ENCODE results near the gene RHBDF1.

Gene RHBDF1

DNA sequence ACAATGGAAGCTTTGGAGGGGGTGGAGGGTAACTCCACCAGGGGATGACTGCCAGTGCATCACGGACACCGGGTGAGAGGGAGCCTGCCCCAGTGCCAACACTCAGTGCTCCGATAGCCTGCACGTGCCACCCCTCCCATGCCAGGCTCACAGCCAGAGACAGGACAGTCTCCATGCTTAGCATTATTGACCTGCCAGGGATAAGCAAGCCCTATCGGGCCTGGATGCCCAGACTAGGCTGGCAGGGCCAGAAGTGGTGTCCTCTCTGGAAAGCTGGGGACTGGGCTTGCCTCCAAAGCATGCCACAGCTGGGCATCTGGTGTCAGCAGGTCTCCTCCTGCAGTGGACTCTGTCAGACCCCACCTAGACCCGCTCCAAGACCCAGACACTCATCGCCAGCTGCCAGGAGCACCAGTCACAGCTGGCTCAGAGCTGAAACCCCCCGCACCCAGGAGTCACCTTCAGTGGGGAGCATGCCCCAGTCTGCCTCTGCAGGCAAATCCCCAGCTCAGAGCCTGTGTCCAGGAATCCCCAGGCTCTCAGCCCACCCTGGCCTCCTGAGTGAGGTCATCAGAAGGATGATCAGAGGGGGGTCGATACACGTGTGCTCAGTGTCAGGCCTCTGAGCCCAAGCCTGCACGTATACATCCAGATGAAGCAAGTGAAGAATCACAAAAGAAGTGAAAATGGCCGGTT is 1.8 kb upstream of the RHBDF1 start:
- no peak for DNase-seq

DNA sequence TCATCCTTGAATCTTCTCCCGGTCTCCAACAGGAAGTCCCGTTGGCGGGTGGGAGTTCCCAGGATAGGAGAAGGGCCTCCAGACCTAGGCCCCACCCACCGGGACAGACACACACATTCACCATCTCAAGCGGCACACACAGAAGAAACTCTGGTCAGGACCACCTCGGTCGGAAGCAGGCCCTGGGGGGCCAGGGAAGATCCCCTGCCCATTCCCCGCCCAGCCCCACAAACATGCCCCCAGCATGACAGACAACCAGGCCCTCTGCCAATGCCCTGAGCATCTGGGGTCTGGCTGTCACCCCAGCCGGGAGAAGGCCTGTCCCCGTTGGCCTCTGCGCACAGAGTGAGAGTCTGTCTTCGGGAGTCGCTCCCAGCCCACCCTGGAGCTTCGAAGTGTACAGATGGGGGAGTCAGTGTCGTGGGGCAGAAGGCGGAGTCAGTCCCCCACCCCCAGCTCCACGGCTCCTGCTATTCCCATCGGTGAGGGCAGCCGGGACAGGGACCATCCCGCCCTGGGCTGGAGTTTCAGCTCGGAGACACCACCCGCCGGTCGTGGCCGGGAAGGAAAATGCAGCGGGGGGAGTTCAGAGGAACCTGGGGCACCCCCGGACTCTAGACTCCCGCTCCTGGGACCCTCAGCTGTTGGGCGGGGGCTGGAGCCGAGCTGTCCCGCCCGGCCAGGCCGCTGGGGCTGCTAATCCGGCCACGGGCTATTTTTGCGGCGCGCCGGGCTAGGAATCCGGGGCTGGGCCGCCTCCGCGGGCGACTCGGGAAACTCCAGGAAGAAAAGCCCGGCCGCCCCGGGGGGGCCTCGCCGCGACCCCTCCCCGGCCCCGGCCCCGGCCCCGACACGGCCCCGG is 660 bp downstream of the RHBDF1 start:
- DNase-seq: no peak

DNA sequence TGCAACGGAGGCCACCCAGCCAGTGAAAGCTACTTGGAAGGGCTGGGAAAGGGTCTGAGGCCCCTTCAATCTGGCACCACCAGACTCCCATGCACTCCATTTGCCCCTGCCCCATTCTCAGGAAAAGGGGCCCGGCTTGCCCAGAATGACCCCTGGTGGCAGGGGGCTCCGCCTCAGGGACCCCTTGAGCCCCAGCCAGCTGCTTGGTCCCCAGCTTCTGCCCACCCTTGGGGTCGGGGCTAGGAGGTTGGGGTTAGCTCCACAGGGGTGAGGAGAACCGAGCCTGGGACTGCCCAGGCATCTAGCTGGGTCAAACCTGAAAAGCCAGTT is 1.3 kb downstream of the RHBDF1 start:
- DNase-seq: no peak

DNA sequence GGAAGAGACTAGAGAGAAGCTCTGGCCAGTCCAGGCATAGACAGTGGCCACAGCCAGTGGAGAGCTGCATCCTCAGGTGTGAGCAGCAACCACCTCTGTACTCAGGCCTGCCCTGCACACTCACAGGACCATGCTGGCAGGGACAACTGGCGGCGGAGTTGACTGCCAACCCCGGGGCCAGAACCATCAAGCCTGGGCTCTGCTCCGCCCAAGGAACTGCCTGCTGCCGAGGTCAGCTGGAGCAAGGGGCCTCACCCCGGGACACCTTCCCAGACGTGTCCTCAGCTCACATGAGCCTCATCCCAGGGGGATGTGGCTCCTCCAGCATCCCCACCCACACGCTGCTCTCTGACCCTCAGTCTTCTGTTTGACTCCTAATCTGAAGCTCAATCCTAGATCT is 3.2 kb downstream of the RHBDF1 start:
- DNase-seq: no peak

DNA sequence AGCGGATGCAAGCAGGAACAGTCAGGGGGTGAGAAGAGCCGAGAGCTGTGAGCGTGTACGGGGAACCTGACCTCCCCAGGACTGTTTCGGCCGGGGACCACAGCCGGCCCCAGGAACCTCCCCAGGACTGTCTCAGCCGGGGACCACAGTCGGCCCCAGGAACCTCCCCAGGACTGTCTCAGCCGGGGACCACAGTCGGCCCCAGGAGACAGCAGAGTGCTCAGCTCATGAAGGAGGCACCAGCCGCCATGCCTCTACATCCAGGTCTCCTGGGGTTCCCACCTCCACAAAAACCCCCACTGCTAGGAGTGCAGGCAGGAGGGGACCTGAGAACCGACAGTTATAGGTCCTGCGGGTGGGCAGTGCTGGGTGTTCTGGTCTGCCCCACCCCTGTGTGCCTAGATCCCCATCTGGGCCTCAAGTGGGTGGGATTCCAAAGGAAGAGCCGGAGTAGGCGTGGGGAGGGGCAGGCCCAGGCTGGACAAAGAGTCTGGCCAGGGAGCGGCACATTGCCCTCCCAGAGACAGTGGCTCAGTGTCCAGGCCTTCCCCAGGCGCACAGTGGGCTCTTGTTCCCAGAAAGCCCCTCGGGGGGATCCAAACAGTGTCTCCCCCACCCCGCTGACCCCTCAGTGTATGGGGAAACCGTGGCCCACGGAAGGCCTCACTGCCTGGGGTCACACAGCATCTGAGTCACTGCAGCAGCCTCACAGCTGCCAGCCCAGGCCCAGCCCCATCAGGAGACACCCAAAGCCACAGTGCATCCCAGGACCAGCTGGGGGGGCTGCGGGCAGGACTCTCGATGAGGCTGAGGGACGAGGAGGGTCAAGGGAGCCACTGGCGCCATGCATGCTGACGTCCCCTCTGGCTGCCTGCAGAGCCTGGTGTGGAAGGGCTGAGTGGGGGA is 4.3 kb downstream of the RHBDF1 start:
- DNase-seq: no peak

DNA sequence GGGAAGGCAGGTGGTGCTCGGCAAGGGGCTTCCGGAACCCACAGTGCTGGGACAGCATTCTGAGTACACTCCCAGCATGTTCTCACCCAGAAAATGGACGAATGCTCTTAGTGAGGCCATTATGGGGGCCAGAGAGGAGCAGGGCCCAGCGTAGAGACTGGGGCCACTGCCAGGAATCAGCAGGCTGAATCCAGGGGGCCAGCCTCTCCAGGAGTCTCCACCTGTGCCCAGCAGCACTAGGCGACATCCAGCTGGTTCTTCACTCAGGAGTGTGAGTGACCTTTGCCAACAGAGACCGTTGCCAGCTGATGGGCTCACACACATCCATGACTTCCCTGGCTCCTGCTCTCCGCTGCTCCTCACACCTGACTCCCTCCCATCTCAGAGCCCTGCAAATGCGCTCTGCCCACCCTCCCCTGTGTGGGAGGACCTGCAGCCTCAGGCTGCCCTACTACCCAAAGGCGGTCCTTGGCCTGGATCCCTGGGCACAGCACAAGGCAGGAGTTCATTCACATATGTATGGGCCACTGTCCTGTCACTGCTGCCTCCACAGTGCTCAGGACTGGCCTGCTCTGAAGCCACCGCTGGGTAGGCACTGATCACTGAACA is 5.1 kb downstream of the RHBDF1 start:
- DNase-seq: peak; percentile 77 to 93

DNA sequence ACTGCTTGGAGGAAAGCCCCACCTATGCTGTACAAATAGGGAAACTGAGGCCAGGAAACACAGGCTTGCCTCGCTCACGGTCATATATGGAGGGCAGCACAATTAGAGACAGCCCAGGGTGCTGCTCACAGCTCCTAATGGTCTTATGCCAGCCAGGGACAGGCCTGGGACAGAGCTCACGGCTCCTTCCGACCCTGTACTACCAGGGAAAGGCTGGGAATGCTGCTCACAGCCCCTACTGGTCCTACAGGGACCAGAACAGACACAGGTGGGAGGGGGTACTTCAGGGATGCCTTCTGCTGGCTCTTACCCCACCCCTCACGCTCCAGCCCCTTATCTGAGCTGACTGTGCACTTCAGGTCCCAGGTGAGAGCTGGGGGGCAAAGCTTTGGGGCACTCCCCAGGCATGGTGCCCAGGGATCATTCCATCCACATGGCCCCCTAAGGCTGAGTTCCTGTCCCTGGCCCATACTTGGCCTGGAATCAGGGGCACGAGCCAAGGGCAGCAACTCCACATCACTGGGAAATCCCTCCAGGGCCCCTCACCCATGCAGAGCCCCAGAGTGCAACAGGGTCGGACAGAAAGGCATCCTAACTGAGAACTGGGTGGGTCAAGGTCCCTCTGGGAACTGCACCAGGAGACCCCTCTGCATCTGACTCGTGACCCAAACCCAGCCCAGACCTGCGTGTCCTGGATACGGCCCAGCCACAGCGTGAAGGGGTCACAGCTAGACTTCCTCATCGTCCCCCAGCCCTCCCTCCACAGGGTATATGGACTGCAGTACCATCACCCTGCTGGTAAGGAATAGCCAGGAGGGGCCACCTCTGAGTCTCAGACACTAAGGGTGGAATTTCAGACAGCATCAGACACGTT is 5.9 kb downstream of the RHBDF1 start:
- DNase-seq: no peak

DNA sequence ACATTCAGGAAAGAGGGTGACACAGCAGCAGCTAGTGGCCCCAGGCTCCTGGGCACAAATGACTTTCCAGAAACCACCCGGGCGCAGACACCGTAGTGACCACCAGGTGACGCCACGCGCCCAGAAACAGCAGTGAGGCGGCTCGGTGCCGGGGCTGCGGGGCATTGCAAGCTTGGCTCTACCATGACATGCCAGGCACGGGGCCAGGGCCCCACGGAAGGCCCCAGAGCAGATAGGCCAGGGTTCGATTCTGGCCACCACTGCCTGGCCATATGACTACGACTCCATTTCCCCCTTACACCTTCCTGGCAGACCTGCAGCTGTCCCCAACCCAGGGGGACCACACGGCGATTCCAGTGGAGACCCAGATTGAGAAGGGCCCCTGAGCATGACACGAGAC is 6.7 kb downstream of the RHBDF1 start:
- DNase-seq: peak; percentile 77

DNA sequence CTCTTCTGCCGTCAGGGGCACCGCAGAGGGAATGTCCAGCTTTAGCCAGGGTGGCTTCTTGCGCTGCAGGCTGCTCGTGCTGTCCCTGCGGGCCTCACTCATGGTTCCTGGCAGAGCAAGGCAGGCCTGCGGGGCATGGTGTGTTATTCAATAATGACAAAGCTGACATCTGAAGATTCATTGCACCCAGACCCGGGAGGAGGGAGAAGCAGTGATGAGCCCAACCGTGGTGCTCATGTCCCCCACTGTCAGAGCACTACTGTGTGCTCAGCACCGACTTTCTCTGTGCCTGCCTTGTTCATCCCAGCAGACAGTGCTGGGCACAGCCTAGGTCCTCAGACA is 7.5 kb downstream of the RHBDF1 start:
- DNase-seq: no peak

DNA sequence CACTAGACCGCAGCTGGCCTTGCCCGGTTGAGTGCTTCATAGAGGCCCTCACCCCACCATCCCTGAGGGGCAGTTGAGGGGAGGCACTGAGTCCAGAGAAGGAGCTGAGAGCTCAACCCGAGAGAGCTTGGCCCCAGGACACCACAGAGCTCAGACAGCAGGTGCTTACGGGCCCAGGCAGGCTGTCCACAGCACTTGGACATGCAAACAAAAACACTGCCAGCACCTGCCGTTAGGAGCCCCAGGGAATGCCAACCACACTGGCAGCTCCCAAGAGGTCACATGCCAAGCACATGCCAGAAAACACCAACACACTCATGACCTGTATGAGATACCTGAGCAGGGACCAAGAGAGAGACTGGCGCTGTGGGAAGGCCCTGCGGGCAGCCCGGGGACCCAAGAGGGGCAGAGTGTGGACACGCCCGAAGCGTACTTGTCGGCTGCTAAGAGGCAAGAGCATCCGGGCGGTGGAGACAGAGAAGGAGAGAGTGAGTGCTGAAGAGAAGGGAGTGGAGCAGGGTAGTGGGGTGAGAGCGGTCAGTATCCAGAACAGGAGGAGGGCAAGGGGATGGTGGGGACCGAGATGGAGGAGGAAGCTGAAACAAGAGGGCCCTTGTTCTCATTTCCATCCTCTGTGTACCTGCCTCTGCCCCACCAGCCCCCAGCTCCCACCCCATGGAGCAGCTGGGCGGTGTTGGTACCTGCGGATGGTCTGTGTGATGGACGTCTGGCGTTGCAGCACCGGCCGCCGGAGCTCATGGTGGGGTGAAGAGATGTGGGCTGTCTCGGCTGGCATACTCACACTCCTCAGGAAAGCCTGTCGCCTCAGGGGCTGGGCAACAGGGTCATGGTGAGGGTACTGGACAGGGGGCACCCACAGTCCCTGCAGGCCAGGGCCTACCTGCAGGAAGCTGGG is 8.2 kb downstream of the RHBDF1 start:
- DNase-seq: peak in 1 of 2 experiments; percentile 9

DNA sequence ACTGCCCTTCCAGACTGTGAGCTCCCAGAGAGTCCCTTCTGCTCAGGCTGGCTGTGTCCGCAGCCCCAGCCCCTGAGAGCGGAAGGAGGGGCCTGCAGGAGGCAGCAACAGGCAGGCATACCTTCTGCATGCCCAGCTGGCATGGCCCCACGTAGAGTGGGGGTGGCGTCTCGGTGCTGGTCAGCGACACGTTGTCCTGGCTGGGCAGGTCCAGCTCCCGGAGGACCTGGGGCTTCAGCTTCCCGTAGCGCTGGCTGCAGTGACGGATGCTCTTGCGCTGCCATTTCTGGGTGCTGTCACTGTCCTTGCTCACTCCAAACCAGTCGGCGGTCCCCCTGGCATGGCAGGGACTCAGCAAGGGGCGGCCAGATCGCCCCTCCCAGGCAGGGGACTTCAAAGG is 9.0 kb downstream of the RHBDF1 start:
- DNase-seq: no peak

DNA sequence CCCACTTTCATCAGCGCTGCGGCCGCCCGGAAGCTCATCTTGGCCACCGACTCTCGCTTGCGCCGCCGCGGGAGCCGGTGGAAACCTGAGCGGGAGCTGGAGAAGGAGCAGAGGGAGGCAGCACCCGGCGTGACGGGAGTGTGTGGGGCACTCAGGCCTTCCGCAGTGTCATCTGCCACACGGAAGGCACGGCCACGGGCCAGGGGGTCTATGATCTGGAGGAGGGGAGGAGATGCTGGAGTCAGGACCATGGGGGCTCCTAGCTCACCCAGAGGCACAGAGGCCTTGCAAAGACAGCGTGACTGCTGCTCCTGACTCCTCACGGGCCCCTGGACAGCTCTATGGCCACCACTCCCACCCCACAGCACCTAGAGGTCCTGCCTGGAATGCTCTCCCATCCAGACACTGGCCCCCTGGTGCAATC is 9.5 kb downstream of the RHBDF1 start:
- DNase-seq: no peak

DNA sequence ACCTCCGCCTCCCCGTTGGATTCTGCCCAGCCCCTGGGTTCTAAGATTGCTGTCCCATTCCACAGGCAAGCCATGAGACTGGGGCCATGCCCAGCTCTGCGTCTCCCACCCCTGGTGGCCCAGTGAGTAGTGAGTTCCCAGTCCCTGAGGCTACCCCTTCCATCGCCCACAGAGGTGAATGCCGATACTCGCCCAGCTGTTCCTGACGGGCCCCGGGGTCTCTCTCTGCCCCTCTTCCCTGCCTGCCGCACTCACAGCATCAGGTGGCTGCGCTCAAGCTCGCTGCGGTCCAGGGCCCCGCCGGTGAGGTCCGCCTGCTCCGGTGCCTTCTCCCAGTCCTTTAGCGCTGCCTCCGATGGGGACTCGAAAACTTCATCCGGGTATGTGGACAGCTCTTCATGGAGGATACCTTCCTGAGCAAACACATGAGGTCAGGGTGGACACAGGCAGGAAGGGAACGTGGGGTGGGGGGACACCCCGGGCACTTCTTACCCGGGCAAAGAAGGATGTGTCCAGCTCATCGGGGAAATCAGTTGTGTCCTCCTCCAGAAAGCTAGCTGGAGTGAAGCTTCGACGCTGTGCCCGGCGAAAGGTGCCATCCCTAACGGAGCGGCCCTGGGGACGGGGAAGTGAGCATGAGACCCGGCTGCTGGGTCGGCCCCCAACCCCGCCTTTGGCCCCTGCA is 10.0 kb downstream of the RHBDF1 start:
- no peak for DNase-seq

DNA sequence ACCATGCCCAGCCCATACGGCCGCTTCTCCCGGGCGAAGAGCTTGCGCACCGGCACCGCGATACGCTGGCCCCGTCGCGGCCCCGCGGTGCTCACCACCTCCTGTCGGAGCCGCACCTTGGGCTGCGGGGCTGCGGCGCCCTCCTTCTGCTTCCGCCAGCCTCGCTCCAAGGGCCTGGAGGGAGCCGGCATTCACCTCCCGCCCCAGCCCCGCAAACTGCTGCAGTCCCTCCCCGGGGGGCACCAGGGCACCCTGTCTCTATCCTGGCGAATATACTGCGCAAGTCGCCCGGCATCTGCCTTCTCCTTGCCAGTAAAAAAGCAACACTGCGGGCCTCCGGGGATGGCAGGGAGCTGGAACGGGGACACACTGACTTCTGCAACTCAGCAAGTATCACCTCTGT is 10.6 kb downstream of the RHBDF1 start:
- DNase-seq: no peak

DNA sequence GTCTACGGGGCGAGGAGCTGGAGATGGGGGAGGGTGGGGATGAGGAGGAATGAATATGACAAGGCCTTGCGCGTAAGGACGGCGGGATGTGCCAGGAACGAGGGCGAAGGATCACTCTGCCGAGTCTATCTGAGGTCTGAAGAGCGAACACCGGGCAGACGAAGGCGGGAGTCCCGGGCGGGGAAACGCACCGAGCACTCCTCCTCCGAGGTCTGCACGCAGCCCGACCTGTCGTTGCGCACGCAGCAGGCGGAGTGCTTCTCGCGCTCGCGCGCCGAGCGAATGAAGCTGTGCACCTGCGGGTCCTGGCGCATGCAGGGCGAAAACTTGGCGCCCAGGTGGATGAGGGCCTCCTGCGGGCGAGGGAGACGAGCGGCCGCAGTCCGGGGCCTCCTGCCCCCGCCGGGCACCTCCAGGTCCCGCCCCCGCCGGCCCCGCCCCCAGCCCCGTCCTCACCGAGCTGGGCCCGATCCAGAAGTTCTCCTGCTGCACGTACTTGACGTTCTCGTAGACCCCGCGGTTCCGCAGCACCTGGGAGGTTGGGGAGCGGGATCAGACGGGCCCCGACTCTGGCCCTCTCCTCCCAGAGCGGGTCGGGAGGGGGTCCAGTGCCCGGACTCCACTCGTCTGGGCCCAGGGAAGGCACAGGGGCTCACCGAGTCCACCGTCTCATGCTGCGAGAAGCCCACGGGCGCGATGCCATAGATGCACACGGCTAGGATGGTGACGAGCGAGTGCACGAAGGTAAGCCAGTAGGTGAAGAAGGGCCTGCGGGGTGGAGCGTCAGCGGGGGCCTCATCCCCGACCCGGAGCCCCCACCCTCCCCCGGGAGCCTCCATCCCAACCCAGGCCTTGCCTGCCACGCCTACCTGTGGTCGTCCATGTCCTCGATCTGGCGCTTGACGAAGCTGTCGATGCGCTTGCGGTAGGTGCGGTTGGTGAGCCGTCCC is 11.2 kb downstream of the RHBDF1 start:
- peak; percentile 24 to 55 for DNase-seq

DNA sequence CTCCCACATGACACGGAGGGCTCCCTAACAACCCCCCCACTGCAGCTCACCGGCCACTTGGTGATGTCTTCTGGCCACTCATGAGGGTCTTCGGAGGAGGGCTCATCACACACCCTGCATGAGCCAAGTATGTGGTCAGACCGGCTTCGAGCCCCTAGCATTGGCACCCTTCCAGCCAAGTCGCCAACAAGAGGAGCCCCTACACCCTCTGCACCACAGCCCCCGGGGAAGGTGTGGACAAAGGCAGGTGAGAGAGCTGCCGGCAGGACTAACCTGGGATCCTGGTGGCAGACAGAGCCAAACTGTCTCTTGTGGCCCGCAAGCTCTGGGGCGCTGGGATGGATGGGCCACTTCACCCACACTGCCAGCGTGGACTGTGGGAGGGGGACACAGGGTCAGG is 12.3 kb downstream of the RHBDF1 start:
- no peak for DNase-seq

DNA sequence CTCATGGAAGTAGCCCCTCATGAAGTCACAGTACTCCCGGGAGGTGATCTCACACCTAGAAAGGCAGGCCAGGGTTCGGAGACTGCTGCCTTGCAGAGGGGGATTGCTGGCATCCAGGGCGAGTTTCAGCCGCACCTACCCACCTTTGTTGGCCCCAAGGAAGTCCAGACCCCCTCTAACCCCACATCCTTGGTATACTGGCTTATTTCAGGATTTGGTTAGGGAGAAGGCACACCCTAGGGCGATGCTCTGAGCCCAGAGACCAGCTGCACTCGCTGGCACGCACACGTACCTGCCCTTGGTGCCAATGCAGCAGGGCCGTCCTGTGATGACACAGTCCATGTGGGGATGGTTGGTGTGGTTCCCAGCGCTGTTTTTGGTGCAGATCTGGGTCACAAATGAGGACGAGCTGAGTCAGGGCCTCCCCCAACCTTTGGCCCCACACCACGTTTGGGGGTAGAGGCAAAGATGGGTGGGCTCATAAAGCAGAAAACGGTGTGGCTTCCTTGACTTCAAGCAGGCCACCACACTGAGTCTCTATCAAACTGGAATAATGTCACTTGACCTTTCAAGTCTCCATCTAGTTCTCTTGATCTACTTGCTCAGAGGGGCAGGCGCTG is 12.9 kb downstream of the RHBDF1 start:
- no peak for DNase-seq
